PC-3 (cell line): ENCODE results near the gene RREB1. TPM values are rescaled to one million over a fixed set of nuclear protein-coding genes. Genes with fewer than 3 reads are reported as not detected.

Source experiments
- ATAC-seq: fragments of 200-7000 bp; cut with Tn5 transposase; 2 replicates; pipeline ENCODE4 v1.9.1; 2020; ENCODE audit warnings: mild to moderate bottlenecking, moderate library complexity
- BruUV-seq: library from RNA; stranded (reverse); fragments of 400-500 nt; replicated peaks from 2 replicates; lab custom pipeline; 2021; lab: Mats Ljungman, UMichigan
- CTCF ChIA-PET: fragments of 300-600 bp; sonication (Branson Sonifier 250); formaldehyde crosslinking; loops from one replicate; lab custom pipeline; 2022; ENCODE audit warnings: antibody characterized with exemption; lab: Charles Lee
- POLR2A ChIA-PET: fragments of 300-600 bp; sonication (Branson Sonifier 250); formaldehyde crosslinking; loops from one replicate; lab custom pipeline; 2022; ENCODE audit warnings: antibody characterized with exemption; ENCODE audit not compliant: unreplicated experiment; lab: Charles Lee
- DNase-seq: peaks from one replicate; pipeline ENCODE4 v3.0.0-alpha.2; 2015
- H2AFZ ChIP-seq: fragments of 300-600 bp; sonication (generic); 2 replicates; pipeline ENCODE4 v1.6.0; 2016; ENCODE audit warnings: antibody characterized with exemption, low read length
- H3F3A ChIP-seq: fragments of 300-600 bp; sonication (generic); one replicate; pipeline ENCODE4 v1.6.0; 2017; ENCODE audit warnings: antibody characterized with exemption, low read length, control low read depth, mild to moderate bottlenecking; ENCODE audit not compliant: unreplicated experiment
- H3K27ac ChIP-seq: fragments of 300-600 bp; sonication (generic); 2 replicates; pipeline ENCODE4 v1.5.1; 2016; ENCODE audit warnings: mild to moderate bottlenecking, low read length
- H3K27me3 ChIP-seq: fragments of 300-600 bp; sonication (generic); 2 replicates; pipeline ENCODE4 v1.6.1; 2016; ENCODE audit warnings: low read length, mixed read lengths
- H3K36me3 ChIP-seq: fragments of 300-600 bp; sonication (generic); 2 replicates; pipeline ENCODE4 v1.6.1; 2016; ENCODE audit warnings: low read depth, mixed run types, low read length, mixed read lengths
- H3K4me1 ChIP-seq: fragments of 300-600 bp; sonication (generic); 2 replicates; pipeline ENCODE4 v1.5.1; 2016; ENCODE audit warnings: low read length; ENCODE audit not compliant: insufficient read depth
- H3K4me2 ChIP-seq: fragments of 300-600 bp; sonication (generic); 2 replicates; pipeline ENCODE4 v1.6.0; 2016; ENCODE audit warnings: low read length
- H3K4me3 ChIP-seq: fragments of 300-600 bp; sonication (generic); 2 replicates; pipeline ENCODE4 v1.5.1; 2016; ENCODE audit warnings: mild to moderate bottlenecking, low read length, mixed read lengths
- H3K79me2 ChIP-seq: fragments of 300-600 bp; sonication (generic); 2 replicates; pipeline ENCODE4 v1.6.1; 2017; ENCODE audit warnings: low read length, mixed read lengths
- H3K9ac ChIP-seq: fragments of 300-600 bp; sonication (generic); 2 replicates; pipeline ENCODE4 v1.6.0; 2016; ENCODE audit warnings: mild to moderate bottlenecking, low read length
- H3K9me2 ChIP-seq: fragments of 300-600 bp; sonication (generic); replicated peaks from 2 replicates; pipeline ENCODE4 v1.6.1; 2016; ENCODE audit warnings: mixed run types, low read length, mixed read lengths
- H3K9me3 ChIP-seq: fragments of 300-600 bp; sonication (generic); 2 replicates; pipeline ENCODE4 v1.6.1; 2016; ENCODE audit warnings: low read length, mixed read lengths
- H4K20me1 ChIP-seq: fragments of 300-600 bp; sonication (generic); 2 replicates; pipeline ENCODE4 v1.6.1; 2016; ENCODE audit warnings: low read length, mixed read lengths
- EZH2 ChIP-seq: fragments of 300-600 bp; sonication (generic); IDR thresholded peaks from one replicate; pipeline ENCODE4 v1.6.1; 2017; ENCODE audit warnings: antibody characterized with exemption, mild to moderate bottlenecking, low read length; ENCODE audit not compliant: unreplicated experiment
- EZH2phosphoT487 ChIP-seq: fragments of 300-600 bp; sonication (generic); IDR thresholded peaks from 2 replicates; pipeline ENCODE4 v1.6.1; 2018; ENCODE audit warnings: mild to moderate bottlenecking, antibody characterized with exemption, low read length, borderline replicate concordance
- intact Hi-C: fragments of 100-400 bp; cut with micrococcal nuclease; formaldehyde crosslinking; loops from 2 replicates; pipeline ENCODE4 v1.9.0; 2023
- total RNA-seq: library from RNA; depleted of rRNA; stranded (reverse); fragments of >200 nt; gene quantifications from 2 replicates; pipeline ENCODE4 v1.2.3, GENCODE V29; 2014
- TF ChIP-seq, protein P1 (sequence below): fragments of 300-600 bp; sonication (generic); conservative IDR thresholded peaks from 2 replicates; pipeline ENCODE4 v1.5.1; 2017; ENCODE audit warnings: antibody characterized with exemption, low read depth, mild to moderate bottlenecking, low read length

RREB1 gene
- total RNA-seq, 1 experiment from 2014 or later, result 26.0 TPM

DNA sequence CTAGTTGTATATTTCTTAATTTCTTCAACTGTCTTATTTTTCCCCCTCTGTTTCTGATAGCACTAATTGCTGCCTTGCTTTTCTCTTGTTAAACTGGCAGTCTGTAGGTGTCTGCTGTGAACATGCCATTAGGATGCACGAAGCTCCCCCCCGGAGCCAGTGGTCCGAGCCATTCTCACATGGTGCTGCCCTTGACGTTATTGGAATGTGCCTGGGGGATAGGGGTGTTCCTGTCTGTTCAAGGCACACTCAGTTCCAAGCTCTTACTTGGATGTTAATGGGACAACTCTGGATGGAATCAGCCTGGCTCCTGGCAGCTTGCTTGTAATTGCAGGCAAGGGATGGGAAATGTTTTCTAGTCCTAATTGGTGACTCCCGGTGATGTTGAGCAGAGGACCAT is 68.4 kb downstream of the RREB1 start:
- Histone ChIP-seq H3K36me3 (peaks cover 33% of the 10 kb centered on the region), H2AFZ (no peak overlapping the region), H3K4me1 (no peaks in the 10 kb centered on the region), H3K4me3 (no peak overlapping the region), H3F3A (no peaks in the 10 kb centered on the region), H3K27ac (no peak overlapping the region), H3K27me3 (no peaks in the 10 kb centered on the region), H3K4me2 (no peak overlapping the region), H4K20me1 (no peaks in the 10 kb centered on the region), H3K9me2 (no peaks in the 10 kb centered on the region), H3K9ac (no peak overlapping the region), H3K9me3 (no peaks in the 10 kb centered on the region), H3K79me2 (peaks cover 68% of the 10 kb centered on the region)
- no peak for DNase-seq
- POLR2A ChIA-PET, result no interaction called here
- TF ChIP-seq, protein P1, sequence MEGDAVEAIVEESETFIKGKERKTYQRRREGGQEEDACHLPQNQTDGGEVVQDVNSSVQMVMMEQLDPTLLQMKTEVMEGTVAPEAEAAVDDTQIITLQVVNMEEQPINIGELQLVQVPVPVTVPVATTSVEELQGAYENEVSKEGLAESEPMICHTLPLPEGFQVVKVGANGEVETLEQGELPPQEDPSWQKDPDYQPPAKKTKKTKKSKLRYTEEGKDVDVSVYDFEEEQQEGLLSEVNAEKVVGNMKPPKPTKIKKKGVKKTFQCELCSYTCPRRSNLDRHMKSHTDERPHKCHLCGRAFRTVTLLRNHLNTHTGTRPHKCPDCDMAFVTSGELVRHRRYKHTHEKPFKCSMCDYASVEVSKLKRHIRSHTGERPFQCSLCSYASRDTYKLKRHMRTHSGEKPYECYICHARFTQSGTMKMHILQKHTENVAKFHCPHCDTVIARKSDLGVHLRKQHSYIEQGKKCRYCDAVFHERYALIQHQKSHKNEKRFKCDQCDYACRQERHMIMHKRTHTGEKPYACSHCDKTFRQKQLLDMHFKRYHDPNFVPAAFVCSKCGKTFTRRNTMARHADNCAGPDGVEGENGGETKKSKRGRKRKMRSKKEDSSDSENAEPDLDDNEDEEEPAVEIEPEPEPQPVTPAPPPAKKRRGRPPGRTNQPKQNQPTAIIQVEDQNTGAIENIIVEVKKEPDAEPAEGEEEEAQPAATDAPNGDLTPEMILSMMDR, result no peak
- TF ChIP-seq EZH2, result no peak
- TF ChIP-seq EZH2phosphoT487, result no peak
- no peak for ATAC-seq
- CTCF ChIA-PET, result no interaction called here
- BruUV-seq, result no TSS peak
- intact Hi-C loops, result no loop called here

DNA sequence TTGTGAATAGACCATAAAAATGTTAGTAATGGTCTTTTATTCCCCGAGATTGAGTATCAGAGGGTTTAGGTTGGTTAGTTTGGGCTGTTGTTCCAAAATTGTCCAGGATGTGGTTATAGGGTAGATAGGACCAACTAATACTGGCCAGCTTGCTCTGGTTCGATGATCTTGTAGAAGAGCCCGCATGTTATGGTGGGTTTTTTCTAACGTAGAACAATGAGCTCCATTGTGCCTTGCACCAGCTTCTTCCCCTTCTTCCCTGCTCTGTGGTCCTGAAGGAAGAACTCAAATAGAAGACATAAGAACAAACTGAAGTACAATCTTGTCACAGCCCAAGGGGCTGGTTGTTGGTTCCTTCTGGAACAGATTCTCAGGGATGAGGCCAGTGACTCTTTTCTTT is 70.5 kb downstream of the RREB1 start:
- intact Hi-C loops, result no loop called here

DNA sequence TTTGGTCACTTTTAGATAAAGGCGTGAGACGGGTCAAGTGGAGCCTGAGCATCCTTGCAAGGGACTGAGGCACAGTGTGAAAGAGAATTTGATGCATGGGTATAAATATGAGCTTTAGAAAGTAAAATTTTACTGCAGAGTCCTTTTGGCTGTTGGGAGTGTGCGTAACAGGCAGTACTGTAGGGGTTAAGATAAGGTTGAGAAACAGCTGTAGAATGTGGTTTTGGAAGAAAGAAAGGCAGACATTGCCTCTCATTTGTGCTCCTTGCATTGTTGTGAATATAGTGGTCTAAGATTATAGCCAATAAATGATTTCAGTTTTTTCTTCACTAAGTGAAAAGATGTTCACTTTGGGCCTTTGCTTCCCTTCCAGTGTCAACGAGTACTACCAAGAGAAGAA is 73.0 kb downstream of the RREB1 start:
- Histone ChIP-seq H2AFZ (no peak overlapping the region), H4K20me1 (no peaks in the 10 kb centered on the region)

More for the DNA sequence above, 70.5 kb downstream of the RREB1 start:
- ATAC-seq (no peak), DNase-seq (no peak)
- H3K79me2 ChIP-seq, result peaks cover 50% of the 10 kb centered on the region
- no peaks in the 10 kb centered on the region for H3K9me2 ChIP-seq
- no peaks in the 10 kb centered on the region for H3K27me3 ChIP-seq
- H3K4me1 ChIP-seq, result no peaks in the 10 kb centered on the region
- H3F3A ChIP-seq, result no peaks in the 10 kb centered on the region
- H3K9me3 ChIP-seq, result no peaks in the 10 kb centered on the region
- no peaks in the 10 kb centered on the region for H4K20me1 ChIP-seq
- no peak overlapping the region for H3K4me2 ChIP-seq
- ChIA-PET CTCF (no interaction called here), POLR2A (no interaction called here)
- H3K27ac ChIP-seq, result no peak overlapping the region
- no peak overlapping the region for H2AFZ ChIP-seq
- H3K4me3 ChIP-seq, result no peak overlapping the region
- TF ChIP-seq, protein P1, result no peak
- no peak for TF ChIP-seq EZH2
- no peak for TF ChIP-seq EZH2phosphoT487
- H3K36me3 ChIP-seq, result peaks cover 52% of the 10 kb centered on the region
- no peak overlapping the region for H3K9ac ChIP-seq
- no TSS peak for BruUV-seq

More for the DNA sequence above, 73.0 kb downstream of the RREB1 start:
- ChIA-PET CTCF (no interaction called here), POLR2A (no interaction called here)
- H3K4me2 ChIP-seq, result no peak overlapping the region
- no peaks in the 10 kb centered on the region for H3K27me3 ChIP-seq
- no peak overlapping the region for H3K4me3 ChIP-seq
- no peak overlapping the region for H3K27ac ChIP-seq
- intact Hi-C loops, result no loop called here
- DNase-seq, result no peak
- ATAC-seq, result no peak
- no peaks in the 10 kb centered on the region for H3K4me1 ChIP-seq
- no TSS peak for BruUV-seq
- no peaks in the 10 kb centered on the region for H3F3A ChIP-seq
- no peak overlapping the region for H3K9ac ChIP-seq
- H3K36me3 ChIP-seq, result peaks cover 62% of the 10 kb centered on the region
- no peaks in the 10 kb centered on the region for H3K9me3 ChIP-seq
- TF ChIP-seq, protein P1, result no peak
- no peak for TF ChIP-seq EZH2
- no peak for TF ChIP-seq EZH2phosphoT487
- no peaks in the 10 kb centered on the region for H3K9me2 ChIP-seq
- H3K79me2 ChIP-seq, result peaks cover 35% of the 10 kb centered on the region
